Prostate gland (tissue), 2 donors: ENCODE results near the gene C1orf53.

Experiments used
- POLR2AphosphoS5 ChIP-seq: sonication (generic); formaldehyde crosslinking; IDR thresholded peaks from one replicate; pipeline ENCODE4 v1.6.1; 2017; ENCODE audit warnings: antibody characterized with exemption
- TF ChIP-seq, protein P1 (sequence below), 4 experiments: fragments of 200-600 bp in 2 of 4; fragments of 450-650 bp in 2 of 4; sonication (generic) in 2 of 4; IDR thresholded peaks; 1 replicate in 3 of 4; 2 replicates in 1 of 4; pipeline ENCODE4 v1.5.1; 2016 to 2019; ENCODE audit warnings: antibody characterized with exemption in 4 of 4, mild to moderate bottlenecking in 2 of 4, moderate library complexity in 2 of 4

DNA sequence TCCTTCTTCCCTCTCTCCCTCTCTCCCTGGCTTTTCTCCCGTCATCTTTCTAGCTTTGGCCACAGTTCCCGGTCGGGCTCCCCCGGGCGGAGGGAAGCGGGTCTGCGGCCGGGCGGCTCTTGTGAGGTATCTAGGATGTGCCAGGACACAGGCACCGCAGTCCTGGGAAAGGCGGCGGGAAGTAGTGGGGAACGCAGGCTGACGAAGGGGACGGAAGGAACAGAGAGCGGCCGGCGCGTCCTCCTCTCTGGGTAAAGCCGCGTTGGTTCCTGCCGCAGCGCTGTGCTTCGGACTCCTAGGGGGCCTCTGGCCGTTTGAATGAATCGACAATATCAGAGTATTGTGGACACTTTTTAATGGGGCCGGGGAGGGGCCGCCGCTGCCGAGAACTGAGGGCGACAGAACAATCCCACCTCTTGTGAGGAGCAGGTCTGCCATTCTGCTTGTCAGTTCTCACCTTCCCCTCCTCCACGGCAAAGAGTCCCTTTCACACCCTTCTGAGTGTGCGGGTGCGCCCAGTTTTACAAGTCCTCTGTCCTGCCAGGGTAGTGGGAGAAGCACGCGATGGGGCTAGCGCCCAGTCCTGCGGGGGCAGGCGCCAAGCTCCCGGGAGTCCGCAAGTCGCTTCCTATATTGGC, 13.6 kb downstream of the C1orf53 start:
- TF ChIP-seq, protein P1, sequence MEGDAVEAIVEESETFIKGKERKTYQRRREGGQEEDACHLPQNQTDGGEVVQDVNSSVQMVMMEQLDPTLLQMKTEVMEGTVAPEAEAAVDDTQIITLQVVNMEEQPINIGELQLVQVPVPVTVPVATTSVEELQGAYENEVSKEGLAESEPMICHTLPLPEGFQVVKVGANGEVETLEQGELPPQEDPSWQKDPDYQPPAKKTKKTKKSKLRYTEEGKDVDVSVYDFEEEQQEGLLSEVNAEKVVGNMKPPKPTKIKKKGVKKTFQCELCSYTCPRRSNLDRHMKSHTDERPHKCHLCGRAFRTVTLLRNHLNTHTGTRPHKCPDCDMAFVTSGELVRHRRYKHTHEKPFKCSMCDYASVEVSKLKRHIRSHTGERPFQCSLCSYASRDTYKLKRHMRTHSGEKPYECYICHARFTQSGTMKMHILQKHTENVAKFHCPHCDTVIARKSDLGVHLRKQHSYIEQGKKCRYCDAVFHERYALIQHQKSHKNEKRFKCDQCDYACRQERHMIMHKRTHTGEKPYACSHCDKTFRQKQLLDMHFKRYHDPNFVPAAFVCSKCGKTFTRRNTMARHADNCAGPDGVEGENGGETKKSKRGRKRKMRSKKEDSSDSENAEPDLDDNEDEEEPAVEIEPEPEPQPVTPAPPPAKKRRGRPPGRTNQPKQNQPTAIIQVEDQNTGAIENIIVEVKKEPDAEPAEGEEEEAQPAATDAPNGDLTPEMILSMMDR (IDR thresholded peaks at IDR 0.05), result peak in 1 of 4 experiments; percentile 17
- TF ChIP-seq POLR2AphosphoS5, result no peak
